GM12878 (cell line): ENCODE data around the gene USE1. TPM values are rescaled to one million over a fixed set of nuclear protein-coding genes. Genes with fewer than 3 reads are reported as not detected.

Experiments used
- ATAC-seq: fragments of 200-7000 bp; cut with Tn5 transposase; 3 replicates; pipeline ENCODE4 v1.9.1; 2020; ENCODE audit warnings: mild to moderate bottlenecking, moderate library complexity
- BruUV-seq: library from RNA; stranded (reverse); fragments of 400-500 nt; replicated peaks from 2 replicates; lab custom pipeline; 2021; lab: Mats Ljungman, UMichigan
- CTCF ChIA-PET: fragments of 300-600 bp; sonication (Branson Sonifier 250); formaldehyde crosslinking; extraction: SDS; loops from one replicate; lab custom pipeline; 2021; ENCODE audit warnings: inconsistent platforms; lab: Yijun Ruan, JAX
- POLR2A ChIA-PET: fragments of 350-600 bp; formaldehyde crosslinking; extraction: SDS; loops from one replicate; lab custom pipeline; 2021; ENCODE audit warnings: inconsistent platforms; lab: Charles Lee
- RAD21 ChIA-PET: fragments of 300-600 bp; sonication (Branson Sonifier 250); formaldehyde crosslinking; loops from one replicate; lab custom pipeline; 2023; ENCODE audit warnings: antibody characterized with exemption; ENCODE audit not compliant: unreplicated experiment; lab: Charles Lee
- SMC1A ChIA-PET: fragments of 300-600 bp; sonication (Branson Sonifier 250); formaldehyde crosslinking; loops from one replicate; lab custom pipeline; 2023; ENCODE audit not compliant: unreplicated experiment, uncharacterized antibody; lab: Charles Lee
- DNase-seq: peaks from one replicate; pipeline ENCODE4 v3.0.0-alpha.2; 2011; ENCODE audit warnings: low read depth, low spot score
- FAIRE-seq: peaks from 3 replicates; lab custom pipeline; 2011; peaks lifted over from hg19 to GRCh38; lab: Jason Lieb, UNC
- H2AFZ ChIP-seq: 2 replicates; pipeline ENCODE4 v1.6.0; 2011; ENCODE audit warnings: low read depth, low read length, control low read depth; ENCODE audit not compliant: control insufficient read depth
- H3K27ac ChIP-seq: 2 replicates; pipeline ENCODE4 v1.5.1; 2011; ENCODE audit warnings: control low read depth; ENCODE audit not compliant: control insufficient read depth, insufficient read depth
- H3K27me3 ChIP-seq, 2 experiments: replicated peaks in 1 of 2; 2 replicates each; pipeline versions ENCODE4 v1.6.0 to v1.6.1; 2011; ENCODE audit warnings: low read length in 1 of 2; ENCODE audit not compliant: control insufficient read depth in 2 of 2, insufficient read depth in 2 of 2
- H3K36me3 ChIP-seq, 2 experiments: 2 replicates each; pipeline ENCODE4 v1.5.1; 2011; ENCODE audit warnings: low read length in 1 of 2; ENCODE audit not compliant: control insufficient read depth in 2 of 2, insufficient read depth in 2 of 2
- H3K4me1 ChIP-seq: 2 replicates; pipeline ENCODE4 v1.6.1; 2011; ENCODE audit warnings: mild to moderate bottlenecking, low read length, moderate library complexity, mixed read lengths; ENCODE audit not compliant: control insufficient read depth, insufficient read depth
- H3K4me2 ChIP-seq: 2 replicates; pipeline ENCODE4 v1.6.0; 2011; ENCODE audit warnings: control low read depth; ENCODE audit not compliant: control insufficient read depth, insufficient read depth
- H3K4me3 ChIP-seq: fragments of 200-600 bp; sonication (generic); 2 replicates; pipeline ENCODE4 v1.5.1; 2016
- H3K79me2 ChIP-seq: 2 replicates; pipeline ENCODE4 v1.6.0; 2011; ENCODE audit warnings: low read length; ENCODE audit not compliant: control insufficient read depth, insufficient read depth
- H3K9ac ChIP-seq: 2 replicates; pipeline ENCODE4 v1.8.0; 2011; ENCODE audit warnings: low read length, control low read depth, mixed read lengths; ENCODE audit not compliant: control insufficient read depth, insufficient read depth
- H3K9me3 ChIP-seq: replicated peaks from 3 replicates; pipeline ENCODE4 v1.5.1; 2011; ENCODE audit warnings: mild to moderate bottlenecking, low read length; ENCODE audit not compliant: control insufficient read depth, insufficient read depth
- H4K20me1 ChIP-seq: 2 replicates; pipeline ENCODE4 v1.6.0; 2011; ENCODE audit not compliant: control insufficient read depth, insufficient read depth
- DPF2 ChIP-seq: fragments of 450-650 bp; IDR thresholded peaks from 2 replicates; pipeline ENCODE4 v1.6.1; 2017; ENCODE audit warnings: mild to moderate bottlenecking
- MEF2A ChIP-seq: IDR thresholded peaks from 2 replicates; pipeline ENCODE4 v1.6.1; 2011; ENCODE audit warnings: low read depth, mild to moderate bottlenecking, low read length, moderate library complexity; ENCODE audit not compliant: insufficient read depth
- POLR2A ChIP-seq: IDR thresholded peaks from 2 replicates; pipeline ENCODE4 v1.6.1; 2011; ENCODE audit warnings: low read depth, mild to moderate bottlenecking, low read length
- POLR2AphosphoS5 ChIP-seq: IDR thresholded peaks from 2 replicates; pipeline ENCODE4 v1.6.1; 2011; ENCODE audit warnings: mild to moderate bottlenecking, low read length, inconsistent platforms
- PRDM15 ChIP-seq: fragments of 450-650 bp; formaldehyde crosslinking; IDR thresholded peaks from 2 replicates; pipeline ENCODE4 v1.4.0; 2020; ENCODE audit warnings: mild to moderate bottlenecking, moderate library complexity
- TCF7 ChIP-seq: IDR thresholded peaks from 2 replicates; pipeline ENCODE4 v1.6.1; 2014; ENCODE audit warnings: antibody characterized with exemption, borderline replicate concordance
- WGBS: methylation state at CpG from one replicate; pipeline ENCODE4 v1.1.6; 2016; ENCODE audit warnings: low lambda C conversion rate; ENCODE audit not compliant: insufficient replicate concordance, insufficient coverage; ENCODE audit errors: missing lambda C conversion rate; 5-methylcytosine and 5-hydroxymethylcytosine counted together
- in situ Hi-C: fragments of 300-500 bp; cut with MboI; formaldehyde crosslinking; loops from 9 replicates; pipeline ENCODE4 v1.14.3; 2018; ENCODE audit warnings: mixed read lengths
- intact Hi-C: fragments of 100-400 bp; cut with micrococcal nuclease; formaldehyde crosslinking; loops from one replicate; pipeline ENCODE4 v1.14.2; 2022; ENCODE audit not compliant: unreplicated experiment
- polyA plus RNA-seq, 11 experiments: library from polyadenylated mRNA; depleted of rRNA in 4 of 11; unstranded in 6 of 11; stranded (reverse) in 5 of 11; fragments of >200 nt; fragmentation: Nextera tagmentation in 4 of 11; fragmentation: Illumina TruSeq in 1 of 11; extraction: Ambion mirVana in 4 of 11; extraction: Trizol in 1 of 11; gene quantifications; 1 replicate in 1 of 11; 2 replicates in 10 of 11; pipeline versions ENCODE4 v1.2.1 to v1.2.3, GENCODE V29; 2011 to 2016; ENCODE audit warnings: inconsistent platforms in 2 of 11, missing spikeins in 2 of 11, low read depth in 1 of 11
- total RNA-seq, 4 experiments: library from RNA; depleted of rRNA in 3 of 4; stranded (reverse); fragments of >200 nt in 3 of 4; fragmentation: Illumina TruSeq in 1 of 4; extraction: Trizol in 1 of 4; gene quantifications; 2 replicates each; pipeline versions ENCODE4 v1.2.1 to v1.2.3, GENCODE V29; 2013 to 2021

The USE1 gene
- total and polyA plus RNA-seq, 10 of the 15 experiments (the other 5 are each of a cell fraction or from before 2014, with no cell fraction given) = 9.7 to 24.0 (median 16.1) TPM

DNA sequence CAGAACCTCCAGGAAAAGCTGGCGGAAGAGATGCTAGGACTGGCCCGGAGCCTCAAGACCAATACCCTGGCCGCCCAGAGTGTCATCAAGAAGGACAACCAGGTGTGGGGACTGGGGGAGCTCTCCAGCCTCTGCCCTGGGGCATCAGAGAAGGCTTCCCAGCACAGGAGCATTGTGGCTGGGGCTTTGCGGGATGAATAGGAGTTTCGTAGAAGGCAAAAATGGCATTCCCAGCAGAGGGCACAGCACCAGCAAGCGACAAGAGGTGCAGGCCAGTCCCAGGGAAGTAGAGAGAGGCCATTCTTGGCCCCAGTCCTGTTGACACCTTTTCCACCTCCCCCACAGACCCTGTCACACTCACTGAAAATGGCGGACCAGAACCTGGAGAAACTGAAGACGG lies 4.1 kb downstream of the USE1 start:
- FAIRE-seq (no peak), DNase-seq (no peak), ATAC-seq (no peak)
- BruUV-seq = no TSS peak
- no peak overlapping the region for H3K4me3 ChIP-seq
- no peak overlapping the region for H2AFZ ChIP-seq
- in situ Hi-C loops (no loop called here), intact Hi-C loops (no loop called here)
- no peak overlapping the region for H3K4me2 ChIP-seq
- ChIA-PET CTCF (no interaction called here), SMC1A (no interaction called here), RAD21 (no interaction called here), POLR2A (interaction anchor here (0.7 kb wide), 1 partner anchor 326 kb away, joined by 3 read pairs; no protein-coding TSS in a partner anchor)
- H4K20me1 ChIP-seq = no peaks in the 10 kb centered on the region
- TF ChIP-seq POLR2A (0 out of 2 replicates have a peak, but pooled peaks have one; percentile 1), DPF2 (no peak), TCF7 (no peak)
- WGBS = 97% methylated on average over 8 of the region's 8 CpGs
- H3K9ac ChIP-seq = no peak overlapping the region
- no peaks in the 10 kb centered on the region; the same call in 1 of the 2 replicates for H3K79me2 ChIP-seq
- H3K4me1 ChIP-seq = peaks cover 12% of the 10 kb centered on the region
- H3K27me3 ChIP-seq = no peaks in the 10 kb centered on the region
- H3K36me3 ChIP-seq = peaks cover 2 to 5% of the 10 kb centered on the region in 2 experiments; a peak in 2 of 4 replicates
- H3K9me3 ChIP-seq = no peaks in the 10 kb centered on the region
- no peak overlapping the region for H3K27ac ChIP-seq

DNA sequence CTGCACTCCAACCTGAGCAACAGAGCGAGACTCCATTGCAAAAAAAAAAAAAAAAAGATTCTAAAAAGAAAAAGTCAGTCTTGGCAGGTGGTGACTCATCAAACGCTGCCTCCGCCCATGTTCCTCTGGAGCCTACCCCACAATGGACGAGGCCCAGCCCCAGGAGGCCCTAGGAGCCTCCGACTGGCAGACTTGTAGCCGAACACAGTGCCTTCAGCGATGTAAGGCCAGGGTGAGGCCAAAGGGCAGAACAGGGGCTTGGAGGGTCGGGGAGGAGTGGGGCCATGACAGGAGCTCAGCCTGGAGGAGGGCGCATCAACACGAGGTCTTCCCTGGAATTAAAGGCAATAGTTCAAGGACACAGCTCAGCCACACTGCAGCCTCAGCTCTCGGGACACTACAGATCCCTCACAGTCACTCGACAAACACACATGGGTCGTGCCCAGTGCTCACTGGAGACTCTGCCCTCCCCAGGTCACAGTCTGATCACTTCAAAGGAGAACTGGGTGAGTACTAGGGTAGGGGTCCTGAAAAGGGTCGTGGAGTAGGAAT lies 5.1 kb downstream of the USE1 start:
- Histone ChIP-seq H3K27me3 (no peaks in the 10 kb centered on the region), H4K20me1 (no peaks in the 10 kb centered on the region), H3K4me3 (no peak overlapping the region), H2AFZ (no peak overlapping the region), H3K9me3 (no peaks in the 10 kb centered on the region), H3K36me3 (peaks cover 2 to 5% of the 10 kb centered on the region in 2 experiments; a peak in 2 of 4 replicates), H3K4me2 (no peak overlapping the region), H3K27ac (no peak overlapping the region), H3K4me1 (peaks cover 7% of the 10 kb centered on the region; the same call in 1 of the 2 replicates), H3K9ac (no peak overlapping the region), H3K79me2 (no peaks in the 10 kb centered on the region)
- in situ Hi-C loops = no loop called here
- WGBS = 75% methylated on average over 14 of the region's 14 CpGs
- FAIRE-seq = no peak
- no TSS peak for BruUV-seq
- RAD21 ChIA-PET = no interaction called here
- DNase-seq = no peak
- no peak for ATAC-seq
- POLR2A ChIA-PET = no interaction called here
- CTCF ChIA-PET = interaction anchor here (0.6 kb wide), 2 partner anchors 13 to 64 kb away, joined by 3 read pairs; no protein-coding TSS in a partner anchor
- peak; percentile 62 for TF ChIP-seq POLR2A
- no peak for TF ChIP-seq PRDM15 (CRISPR knock-in tag)
- TF ChIP-seq MEF2A = no peak
- peak; percentile 28; the same call in 1 of the 2 replicates for TF ChIP-seq POLR2AphosphoS5
- TF ChIP-seq, all 136 proteins: peak for 2
- intact Hi-C loops = no loop called here
- SMC1A ChIA-PET = no interaction called here
